Muscle of leg (tissue), 11 donors: Measurements from ENCODE around the gene SFXN5. TPM values are rescaled to one million over a fixed set of nuclear protein-coding genes. Genes with fewer than 3 reads are reported as not detected.

Source experiments
- DNase-seq: peaks from one replicate; pipeline ENCODE4 v3.0.0; 2013
- H3K27ac ChIP-seq: one replicate; pipeline ENCODE4 v1.5.1; 2013; ENCODE audit warnings: mild to moderate bottlenecking, low read length, control low read depth
- H3K27me3 ChIP-seq: one replicate; pipeline ENCODE4 v1.6.1; 2013; ENCODE audit warnings: low read length; ENCODE audit not compliant: control insufficient read depth, insufficient read depth
- H3K36me3 ChIP-seq: one replicate; pipeline ENCODE4 v1.6.1; 2013; ENCODE audit warnings: low read length; ENCODE audit not compliant: control insufficient read depth, insufficient read depth
- H3K4me1 ChIP-seq: one replicate; pipeline ENCODE4 v1.6.1; 2013; ENCODE audit warnings: low read length; ENCODE audit not compliant: control insufficient read depth, insufficient read depth
- H3K4me3 ChIP-seq: one replicate; pipeline ENCODE4 v1.5.1; 2013; ENCODE audit warnings: low read length, control low read depth
- H3K9me3 ChIP-seq: replicated peaks from 2 replicates; pipeline ENCODE4 v1.6.1; 2013; ENCODE audit warnings: low read depth, low read length; ENCODE audit not compliant: control insufficient read depth
- WGBS: methylation state at CpG from one replicate; pipeline ENCODE4 v1.1.5; 2013; ENCODE audit warnings: missing lambda C conversion rate; ENCODE audit not compliant: insufficient coverage; 5-methylcytosine and 5-hydroxymethylcytosine counted together
- polyA plus RNA-seq, 8 donors: library from polyadenylated mRNA; unstranded; fragments of 120-200 nt; gene quantifications; one replicate each; pipeline versions ENCODE4 v1.2.1 to v1.2.3, GENCODE V29; 2013; ENCODE audit warnings: inconsistent platforms in 1 of 8, low replicate concordance in 1 of 8; ENCODE audit not compliant: insufficient read length in 8 of 8, insufficient read depth in 1 of 8
- total RNA-seq: library from RNA; stranded (reverse); fragments of 120-200 nt; gene quantifications from one replicate; pipeline ENCODE4 v1.2.4, GENCODE V29; 2013

SFXN5 gene
- total and polyA plus RNA-seq, 9 donors, result 6.0 to 9.0 (median 6.3) TPM

DNA sequence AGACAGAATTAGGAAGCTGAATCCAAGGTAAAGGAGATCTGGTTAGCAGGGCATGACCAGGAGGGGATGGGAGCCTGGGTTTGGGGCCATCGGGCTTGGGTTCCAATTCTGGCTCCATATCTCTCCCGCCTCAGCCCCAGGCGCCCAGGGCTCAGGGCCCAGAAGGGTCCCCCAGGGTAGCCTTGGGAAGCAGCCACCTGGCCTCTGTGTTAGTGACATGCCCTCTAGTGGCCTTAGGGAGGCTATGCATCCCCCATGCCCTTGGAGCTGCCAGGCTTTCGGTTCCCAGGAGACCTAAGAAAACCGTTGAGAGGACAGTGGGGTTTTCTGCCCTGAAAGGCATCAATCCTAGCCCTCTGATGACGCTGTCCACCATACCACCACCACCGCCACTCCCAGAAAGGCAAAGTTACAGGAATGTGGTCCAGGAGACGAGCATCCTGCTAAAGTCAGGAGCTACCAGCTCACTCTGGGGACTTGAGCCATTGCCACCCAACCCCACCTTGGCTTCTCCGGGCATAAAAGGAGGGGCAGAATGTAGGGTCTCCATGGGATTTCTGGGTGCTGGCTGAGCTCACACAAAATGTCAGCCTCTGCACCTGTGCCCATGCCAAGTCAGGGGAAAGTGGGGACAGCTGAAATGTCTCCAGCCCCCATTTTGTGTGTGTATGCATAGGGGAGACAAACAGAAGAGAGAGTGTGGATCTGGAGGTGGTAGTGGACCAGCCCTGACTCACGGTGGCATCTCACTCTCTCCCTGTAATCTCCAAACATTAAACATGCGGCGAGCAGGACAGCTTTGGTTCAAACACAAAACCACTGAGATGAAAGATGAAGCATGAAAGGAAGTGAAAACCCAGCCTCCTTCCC, 97.7 kb downstream of the SFXN5 start:
- Histone ChIP-seq H3K27me3 (no peaks in the 10 kb centered on the region), H3K4me3 (no peak overlapping the region), H3K36me3 (peaks cover 2% of the 10 kb centered on the region), H3K4me1 (no peaks in the 10 kb centered on the region), H3K9me3 (no peaks in the 10 kb centered on the region), H3K27ac (no peak overlapping the region)
- WGBS, result 28% methylated on average over 4 of the region's 12 CpGs
- peak; percentile 28 for DNase-seq

- 79% methylated on average over 3 of the region's 8 CpGs for whole genome bisulfite sequencing
- Histone ChIP-seq H3K27ac (no peak overlapping the region), H3K4me1 (no peaks in the 10 kb centered on the region), H3K36me3 (peaks cover 2% of the 10 kb centered on the region), H3K9me3 (no peaks in the 10 kb centered on the region), H3K27me3 (no peaks in the 10 kb centered on the region), H3K4me3 (no peak overlapping the region)
- DNase-seq, result no peak
Observed at GRCh38 chr2:72973137-72973535, 98.4 kb downstream of the SFXN5 start.

- no peak for DNase-seq
- H3K27ac ChIP-seq, result no peak overlapping the region
- H3K4me1 ChIP-seq, result no peaks in the 10 kb centered on the region
- WGBS, result 79% methylated on average over 5 of the region's 12 CpGs
- no peak overlapping the region for H3K4me3 ChIP-seq
- H3K9me3 ChIP-seq, result no peaks in the 10 kb centered on the region
- H3K36me3 ChIP-seq, result peaks cover 2% of the 10 kb centered on the region
- H3K27me3 ChIP-seq, result no peaks in the 10 kb centered on the region
Observed at GRCh38 chr2:72972352-72973136, 99.0 kb downstream of the SFXN5 start.

DNA sequence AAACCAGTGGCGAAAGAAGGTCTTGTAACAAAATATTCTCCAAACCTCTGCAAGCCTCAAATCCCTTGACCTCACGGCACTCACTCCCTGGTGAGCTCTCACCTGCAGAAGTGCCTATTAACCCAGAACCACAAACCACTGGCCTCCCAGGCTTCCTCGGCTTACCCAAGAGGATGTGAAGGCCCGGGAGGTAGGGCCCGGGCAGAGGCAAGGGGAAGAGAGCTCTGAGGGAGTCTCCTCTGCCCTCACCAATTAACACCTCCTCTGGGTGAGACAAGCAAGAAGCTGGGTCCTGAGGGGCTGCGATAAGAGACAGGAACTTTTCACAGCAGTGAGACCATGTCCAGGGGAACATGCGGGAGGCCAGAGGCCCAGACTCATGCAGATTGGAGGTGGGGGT, 100.5 kb downstream of the SFXN5 start:
- no CpG with 5 or more reads among the region's 7 CpGs for WGBS
- H3K36me3 ChIP-seq, result peaks cover 2% of the 10 kb centered on the region
- no peak for DNase-seq
- no peak overlapping the region for H3K27ac ChIP-seq
- H3K27me3 ChIP-seq, result no peaks in the 10 kb centered on the region
- no peak overlapping the region for H3K4me3 ChIP-seq
- no peaks in the 10 kb centered on the region for H3K9me3 ChIP-seq
- no peaks in the 10 kb centered on the region for H3K4me1 ChIP-seq

DNA sequence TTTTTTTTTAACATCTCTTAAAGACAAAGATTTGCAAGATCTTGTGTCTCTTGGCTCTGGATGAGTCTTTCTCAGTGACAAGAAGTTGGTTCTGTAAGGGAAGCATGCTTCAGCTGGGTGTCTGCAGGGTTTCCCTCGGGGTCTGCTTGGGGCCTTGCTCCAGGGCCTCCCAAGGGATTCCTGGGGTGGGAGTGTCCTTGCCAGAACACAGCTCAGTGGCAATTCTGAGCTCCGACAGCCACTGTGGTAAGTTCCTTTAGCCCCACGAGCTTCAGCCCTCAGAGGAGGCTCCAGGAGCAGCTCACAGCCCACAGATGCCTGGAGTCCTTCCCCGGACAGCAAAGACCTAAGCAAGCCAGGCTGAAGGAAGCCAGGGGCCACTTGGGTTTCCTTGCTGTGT, 101.8 kb downstream of the SFXN5 start:
- Histone ChIP-seq H3K36me3 (peaks cover 2% of the 10 kb centered on the region), H3K27me3 (no peaks in the 10 kb centered on the region), H3K9me3 (no peaks in the 10 kb centered on the region), H3K4me3 (no peak overlapping the region), H3K4me1 (no peaks in the 10 kb centered on the region), H3K27ac (no peak overlapping the region)
- WGBS, result 47% methylated on average over 4 of the region's 4 CpGs
- DNase-seq, result no peak

DNA sequence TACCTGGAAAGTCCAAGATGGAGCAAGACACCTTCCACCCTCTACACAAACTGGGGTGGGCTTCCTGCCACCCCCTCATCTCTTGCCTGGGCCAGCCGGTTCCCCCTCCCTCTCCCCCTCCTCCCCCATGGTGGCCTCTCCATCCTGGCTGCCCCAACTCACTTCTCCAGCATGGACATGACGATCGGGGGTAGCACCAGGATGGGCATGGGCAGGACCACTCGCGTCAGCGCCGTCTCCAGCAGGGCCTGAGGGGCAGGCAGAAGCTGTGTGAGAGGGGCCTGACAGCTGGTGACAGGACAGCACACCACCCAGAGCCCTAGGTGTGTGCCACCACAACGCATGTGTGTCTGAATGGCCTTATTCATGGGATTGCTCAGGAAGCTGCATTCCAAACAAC, 103.2 kb downstream of the SFXN5 start:
- Histone ChIP-seq H3K27me3 (no peaks in the 10 kb centered on the region), H3K36me3 (peaks cover 2% of the 10 kb centered on the region), H3K4me3 (no peak overlapping the region), H3K4me1 (peaks cover 3% of the 10 kb centered on the region), H3K9me3 (no peaks in the 10 kb centered on the region), H3K27ac (no peak overlapping the region)
- WGBS, result 93% methylated on average over 4 of the region's 8 CpGs
- DNase-seq, result no peak

- H3K27ac ChIP-seq, result no peak overlapping the region
- peaks cover 6% of the 10 kb centered on the region for H3K4me1 ChIP-seq
- no peaks in the 10 kb centered on the region for H3K9me3 ChIP-seq
- no peak for DNase-seq
- no peaks in the 10 kb centered on the region for H3K36me3 ChIP-seq
- H3K27me3 ChIP-seq, result no peaks in the 10 kb centered on the region
- WGBS, result 90% methylated on average over 12 of the region's 14 CpGs
- no peak overlapping the region for H3K4me3 ChIP-seq
Observed at GRCh38 chr2:72965770-72966450, 105.6 kb downstream of the SFXN5 start.

DNA sequence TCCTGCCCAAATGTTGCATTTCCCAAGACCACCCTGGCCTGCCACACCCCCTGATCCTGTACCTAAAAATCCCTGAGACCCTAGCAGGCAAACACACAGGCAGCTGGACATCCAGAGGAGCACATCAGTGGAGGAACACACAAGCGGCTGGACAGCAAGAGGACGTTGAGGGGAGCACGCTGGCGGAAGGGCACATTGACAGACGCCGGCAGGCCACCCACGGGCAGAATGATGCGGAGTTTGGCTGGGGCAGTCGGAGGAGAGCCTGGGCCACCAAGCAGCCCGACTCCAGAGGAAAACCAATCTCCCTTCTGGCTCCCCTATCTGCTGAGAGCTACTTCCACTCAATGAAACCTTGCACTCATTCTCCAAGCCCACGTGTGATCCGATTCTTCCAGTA, 106.5 kb downstream of the SFXN5 start:
- no peaks in the 10 kb centered on the region for H3K36me3 ChIP-seq
- DNase-seq, result no peak
- 71% methylated on average over 12 of the region's 12 CpGs for WGBS
- no peaks in the 10 kb centered on the region for H3K27me3 ChIP-seq
- H3K9me3 ChIP-seq, result no peaks in the 10 kb centered on the region
- no peak overlapping the region for H3K27ac ChIP-seq
- no peak overlapping the region for H3K4me3 ChIP-seq
- peaks cover 6% of the 10 kb centered on the region for H3K4me1 ChIP-seq

DNA sequence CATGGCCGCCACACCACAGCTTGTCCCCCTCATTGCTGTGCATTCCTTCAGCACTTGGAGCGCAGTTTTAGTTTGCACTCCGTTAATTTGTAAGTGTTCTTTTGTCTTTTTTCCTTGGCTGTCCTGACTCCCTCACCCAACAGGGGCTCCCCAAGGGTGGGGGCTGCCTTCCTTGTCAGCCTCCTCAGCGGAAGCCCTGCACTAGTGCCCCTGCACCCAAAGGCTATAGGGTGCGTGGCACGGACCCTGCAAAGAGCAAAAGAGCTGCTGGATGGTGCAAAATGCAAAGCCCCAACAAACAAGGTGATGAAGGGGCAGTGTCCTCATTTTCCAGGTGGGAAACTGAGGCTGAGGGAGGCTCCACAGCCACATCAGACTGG, 107.4 kb downstream of the SFXN5 start:
- H3K27me3 ChIP-seq, result no peaks in the 10 kb centered on the region
- H3K4me3 ChIP-seq, result no peak overlapping the region
- H3K9me3 ChIP-seq, result no peaks in the 10 kb centered on the region
- 89% methylated on average over 6 of the region's 6 CpGs for WGBS
- H3K36me3 ChIP-seq, result no peaks in the 10 kb centered on the region
- H3K27ac ChIP-seq, result no peak overlapping the region
- H3K4me1 ChIP-seq, result peaks cover 6% of the 10 kb centered on the region
- no peak for DNase-seq
